GM18951 (cell line): ENCODE data around the gene GATA5.

Source experiments
- POLR2A ChIP-seq: IDR thresholded peaks from 4 replicates; pipeline ENCODE4 v1.6.1; 2011; ENCODE audit warnings: mild to moderate bottlenecking; ENCODE audit not compliant: insufficient read length, insufficient read depth; ENCODE audit errors: extremely low read depth
- in situ Hi-C: fragments of 300-500 bp; cut with MboI; formaldehyde crosslinking; loops from one replicate; pipeline ENCODE4 v1.12.0; 2022; ENCODE audit warnings: low sequenced_read_pairs, mixed read lengths, inconsistent platforms; ENCODE audit not compliant: unreplicated experiment

GATA5 gene, protein sequence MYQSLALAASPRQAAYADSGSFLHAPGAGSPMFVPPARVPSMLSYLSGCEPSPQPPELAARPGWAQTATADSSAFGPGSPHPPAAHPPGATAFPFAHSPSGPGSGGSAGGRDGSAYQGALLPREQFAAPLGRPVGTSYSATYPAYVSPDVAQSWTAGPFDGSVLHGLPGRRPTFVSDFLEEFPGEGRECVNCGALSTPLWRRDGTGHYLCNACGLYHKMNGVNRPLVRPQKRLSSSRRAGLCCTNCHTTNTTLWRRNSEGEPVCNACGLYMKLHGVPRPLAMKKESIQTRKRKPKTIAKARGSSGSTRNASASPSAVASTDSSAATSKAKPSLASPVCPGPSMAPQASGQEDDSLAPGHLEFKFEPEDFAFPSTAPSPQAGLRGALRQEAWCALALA

DNA sequence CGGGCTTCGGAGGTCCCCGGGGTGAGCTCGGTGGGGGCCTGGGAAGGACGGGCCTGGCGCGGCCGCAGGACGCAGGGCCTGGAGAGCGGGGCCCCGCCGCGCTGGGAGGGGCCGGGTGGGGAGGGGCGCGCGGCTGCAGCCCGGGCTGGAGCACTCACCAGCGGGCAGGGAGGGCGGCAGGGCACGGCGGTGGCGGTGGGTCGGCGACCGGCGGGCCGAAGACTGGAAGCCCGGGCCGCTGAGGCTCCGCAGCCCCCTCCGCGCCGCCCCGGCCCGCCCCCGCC, at the start of gene GATA5:
GATA5 (minus strand) TSS at position 224 of the 284 bp plus-strand sequence. CDS start 474 bp downstream, outside the sequence.
- in situ Hi-C loops = no loop called here
- no peak for TF ChIP-seq POLR2A

DNA sequence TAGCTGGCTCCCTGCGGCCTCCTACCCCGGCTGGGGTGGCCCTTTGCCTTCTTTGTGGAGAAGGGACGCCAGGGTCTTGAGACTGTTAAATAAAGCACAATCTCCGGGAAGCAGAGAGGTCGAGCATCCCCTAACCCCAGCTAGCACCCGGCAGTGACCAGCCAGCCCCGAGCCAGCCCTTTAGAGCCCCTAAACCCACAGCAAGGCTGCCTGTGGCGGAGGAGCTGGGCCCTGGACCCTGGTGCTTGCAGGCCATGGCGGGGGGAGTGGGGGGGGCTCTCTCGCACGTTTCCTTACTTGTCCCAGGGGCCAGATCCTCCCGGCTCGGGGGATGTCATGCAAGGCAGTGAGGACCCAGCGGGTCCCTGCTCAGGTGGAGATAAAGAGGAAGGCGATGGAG, 49.2 kb upstream of the GATA5 start:
- no peak for TF ChIP-seq POLR2A
- in situ Hi-C loops = no loop called here

DNA sequence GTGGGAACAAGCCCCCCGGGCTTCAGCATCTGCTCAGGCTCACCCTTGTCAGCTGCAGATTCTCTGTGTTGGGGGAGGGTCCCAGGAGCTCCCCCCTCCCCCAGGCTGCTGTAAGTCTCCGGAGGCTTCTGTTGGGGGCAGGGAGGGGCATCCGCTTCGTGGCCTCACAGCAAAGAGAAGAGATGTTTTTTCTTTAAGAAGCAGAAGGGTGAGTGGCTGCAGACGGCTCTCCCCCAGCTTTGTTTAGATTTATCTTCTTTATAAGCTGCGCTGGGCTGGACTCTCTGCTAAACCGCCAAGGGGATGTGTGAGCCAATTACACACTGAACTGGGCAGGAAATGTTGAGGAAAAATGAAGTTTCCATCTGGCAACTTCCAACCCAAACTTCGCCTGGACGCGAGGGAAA, 48.7 kb upstream of the GATA5 start:
- TF ChIP-seq POLR2A = no peak
- in situ Hi-C loops = no loop called here

- in situ Hi-C loops = no loop called here
- TF ChIP-seq POLR2A = no peak
Observed at GRCh38 chr20:62523473-62524203, 47.8 kb upstream of the GATA5 start.

GRCh38 chr20:62522748-62523396, 47.1 kb upstream of the GATA5 start:
- in situ Hi-C loops = no loop called here
- no peak for TF ChIP-seq POLR2A

GRCh38 chr20:62519826-62520225, 44.0 kb upstream of the GATA5 start:
- TF ChIP-seq POLR2A = no peak
- in situ Hi-C loops = no loop called here

DNA sequence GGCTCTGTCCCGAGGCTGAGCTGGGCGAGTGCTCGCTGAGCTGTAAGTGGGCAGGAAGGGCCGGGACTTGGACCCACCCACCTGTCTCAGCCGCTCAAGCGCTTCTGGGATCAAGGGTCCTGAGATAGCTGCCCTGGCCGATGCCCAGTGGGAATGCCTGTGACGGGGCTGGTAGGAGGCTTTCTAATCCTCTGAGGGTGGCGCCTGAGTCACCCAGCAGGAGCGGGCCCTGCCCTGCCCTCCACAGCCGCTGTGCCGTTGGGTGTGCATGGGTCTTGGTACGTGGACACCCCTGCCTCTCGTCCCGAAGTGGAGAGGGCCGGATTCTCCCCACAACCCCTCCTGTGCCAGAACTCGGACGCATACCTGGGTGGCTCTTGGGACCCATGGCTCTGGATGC, 43.1 kb upstream of the GATA5 start:
- in situ Hi-C loops = no loop called here
- TF ChIP-seq POLR2A = no peak

DNA sequence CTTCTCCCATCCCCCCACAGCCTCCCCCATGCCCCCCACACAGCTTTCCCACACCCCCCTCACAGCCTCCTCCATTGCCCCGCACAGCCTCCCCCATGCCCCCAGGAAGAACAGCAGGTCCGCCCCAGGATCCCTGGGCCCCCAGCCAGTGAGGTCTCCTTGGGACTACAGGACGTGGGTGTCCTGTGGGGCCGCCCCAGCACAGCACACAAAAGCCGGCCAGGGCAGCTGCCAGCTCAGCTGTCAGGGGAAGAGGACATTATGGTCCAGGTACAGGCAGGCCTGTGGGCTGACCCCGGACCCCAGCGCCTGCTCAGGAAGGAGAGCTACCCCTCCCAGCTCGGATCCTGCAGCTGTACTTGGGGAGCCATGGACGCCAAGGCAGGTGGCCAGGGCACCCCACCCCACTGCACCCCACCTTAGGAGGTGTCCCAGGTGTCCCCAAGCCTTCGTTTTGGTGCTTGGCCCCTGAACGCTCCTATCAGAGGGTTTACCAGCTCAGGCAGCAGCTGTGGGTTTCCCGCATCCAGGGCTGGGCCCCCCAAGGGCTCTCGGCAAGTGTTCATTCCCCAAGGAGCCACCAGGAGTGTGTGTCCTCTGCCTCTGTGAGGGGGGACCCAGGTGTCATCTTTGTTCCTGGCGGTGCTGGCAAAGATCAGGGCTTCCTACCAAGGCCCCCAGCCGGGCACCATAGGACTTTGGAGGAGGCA, 42.3 kb upstream of the GATA5 start:
- no peak for TF ChIP-seq POLR2A
- in situ Hi-C loops = no loop called here

- in situ Hi-C loops = no loop called here
Observed at GRCh38 chr20:62517168-62517567, 41.4 kb upstream of the GATA5 start.

DNA sequence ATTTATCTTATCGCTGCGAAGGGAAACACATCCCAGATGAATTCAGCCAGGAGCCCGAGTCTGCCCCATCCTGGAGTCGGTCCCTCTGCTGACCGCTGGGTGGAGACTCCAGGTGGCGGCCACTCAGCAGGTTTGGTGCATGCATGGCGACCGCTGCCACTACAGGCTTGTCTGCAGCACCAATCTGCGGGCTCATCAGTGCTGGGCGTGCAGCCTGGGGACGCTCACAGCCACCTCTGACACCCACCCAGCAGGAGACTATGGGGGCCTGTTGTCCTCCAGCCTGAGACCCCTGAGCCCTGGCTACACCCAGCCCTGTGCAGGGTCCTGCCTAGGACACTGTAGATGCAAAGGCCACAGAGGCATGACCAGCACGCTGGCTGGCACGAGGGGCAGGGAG, 40.5 kb upstream of the GATA5 start:
- no peak for TF ChIP-seq POLR2A
- in situ Hi-C loops = no loop called here

More at GRCh38 chr20:62517168-62517567, 41.4 kb upstream of the GATA5 start:
- no peak for TF ChIP-seq POLR2A

DNA sequence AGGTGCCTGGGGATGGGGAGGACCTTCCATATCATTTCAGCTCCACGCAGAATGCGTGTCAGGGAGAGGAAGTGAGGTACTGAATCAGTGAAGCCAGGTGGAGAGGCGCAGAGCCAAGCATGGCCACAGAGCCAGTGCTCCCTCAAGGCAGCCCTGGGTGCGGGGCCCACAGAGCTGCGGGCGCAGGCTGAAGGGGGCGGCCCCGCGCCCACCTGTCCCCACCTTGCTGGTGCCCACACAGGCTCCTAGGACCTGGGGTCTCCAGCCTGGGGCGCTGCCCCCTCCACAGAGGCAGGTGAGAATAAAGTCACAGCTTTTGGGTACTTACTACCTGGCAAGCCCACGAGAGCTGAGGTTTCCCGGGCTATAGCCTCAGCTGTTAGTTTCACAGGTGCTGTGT, 40.0 kb upstream of the GATA5 start:
- in situ Hi-C loops = no loop called here
- no peak for TF ChIP-seq POLR2A

DNA sequence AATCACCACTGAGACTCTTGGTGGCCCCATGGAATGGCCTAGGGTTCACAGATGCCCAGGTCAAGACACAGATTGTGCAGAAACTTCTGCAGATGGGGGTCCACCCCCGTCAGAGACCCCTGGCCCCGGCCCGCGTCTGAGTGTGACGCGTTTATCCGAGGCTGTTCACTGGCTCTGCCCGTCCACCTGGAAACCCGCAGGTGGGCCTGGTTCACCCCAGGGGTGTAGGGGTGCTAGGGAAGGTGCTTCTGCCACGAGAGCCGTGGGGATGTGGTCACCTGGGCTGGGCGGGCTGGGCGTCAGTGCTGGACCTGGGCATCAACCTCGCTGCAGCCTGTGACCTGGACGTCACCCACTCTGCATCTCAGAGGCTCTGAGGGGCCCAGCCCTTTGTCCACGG, 39.5 kb upstream of the GATA5 start:
- no peak for TF ChIP-seq POLR2A
- in situ Hi-C loops = no loop called here

DNA sequence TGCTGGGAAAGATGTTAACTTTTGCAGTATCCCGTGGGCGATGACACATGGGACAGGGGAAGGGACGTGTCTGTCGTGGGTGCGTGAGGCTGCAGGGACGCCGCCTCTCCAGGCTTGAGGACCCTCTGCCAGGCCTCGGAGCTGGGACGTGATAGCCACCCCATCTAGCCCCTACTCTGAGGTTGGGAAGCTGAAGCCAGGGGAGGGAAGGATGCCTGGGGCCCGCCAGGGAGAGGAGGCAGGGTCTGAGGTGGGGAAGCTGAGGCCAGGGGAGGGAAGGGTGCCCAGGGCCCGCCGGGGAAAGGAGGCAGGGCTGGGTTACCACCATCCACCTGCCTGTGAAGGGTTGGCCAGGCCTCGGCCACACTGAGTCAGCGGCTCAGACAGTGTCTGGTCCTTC, 38.2 kb upstream of the GATA5 start:
- in situ Hi-C loops = no loop called here
- TF ChIP-seq POLR2A = no peak

DNA sequence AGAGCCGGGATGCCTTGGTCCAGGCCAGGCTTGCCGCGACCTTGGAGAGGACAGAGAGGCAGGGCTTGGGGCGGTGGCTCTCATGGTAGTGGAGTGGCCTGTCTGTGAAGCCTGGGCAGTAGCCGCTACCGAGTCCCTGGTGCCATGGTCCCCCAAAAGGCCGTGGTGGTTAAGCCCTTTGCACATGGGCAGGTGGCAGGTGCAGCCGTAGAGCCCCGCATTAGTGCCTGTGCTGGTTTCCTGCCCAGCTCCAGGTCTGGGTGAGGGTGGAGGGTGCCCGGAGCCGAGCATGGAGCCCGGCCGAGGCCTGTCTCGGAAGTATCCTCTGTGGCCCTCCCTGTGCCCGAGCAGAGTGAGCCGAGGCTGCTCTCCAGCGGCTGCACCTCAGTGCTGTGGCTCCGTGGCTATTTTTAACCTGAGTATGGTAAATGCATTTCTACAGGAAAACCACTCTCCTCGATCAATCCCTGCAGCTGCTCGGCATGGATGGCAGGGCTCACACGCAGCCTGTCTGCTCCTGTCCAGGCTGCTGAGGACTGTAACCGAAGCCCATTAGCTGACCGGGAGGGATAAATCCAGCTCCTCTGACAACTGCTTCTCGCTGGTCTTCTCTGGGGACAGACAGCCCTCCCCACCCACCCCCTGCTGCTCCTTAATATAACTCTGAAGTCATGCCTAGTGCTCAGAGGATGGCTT, 36.3 kb upstream of the GATA5 start:
- TF ChIP-seq POLR2A = no peak

More for the DNA sequence above, 36.3 kb upstream of the GATA5 start:
- in situ Hi-C loops = no loop called here
